ENCODE measurements around the gene USP6NL. TPM values are rescaled to one million over a fixed set of nuclear protein-coding genes. Genes with fewer than 3 reads are reported as not detected.

Gene USP6NL
- total RNA-seq, 1 experiment from 2014 or later: 24.6 TPM

DNA sequence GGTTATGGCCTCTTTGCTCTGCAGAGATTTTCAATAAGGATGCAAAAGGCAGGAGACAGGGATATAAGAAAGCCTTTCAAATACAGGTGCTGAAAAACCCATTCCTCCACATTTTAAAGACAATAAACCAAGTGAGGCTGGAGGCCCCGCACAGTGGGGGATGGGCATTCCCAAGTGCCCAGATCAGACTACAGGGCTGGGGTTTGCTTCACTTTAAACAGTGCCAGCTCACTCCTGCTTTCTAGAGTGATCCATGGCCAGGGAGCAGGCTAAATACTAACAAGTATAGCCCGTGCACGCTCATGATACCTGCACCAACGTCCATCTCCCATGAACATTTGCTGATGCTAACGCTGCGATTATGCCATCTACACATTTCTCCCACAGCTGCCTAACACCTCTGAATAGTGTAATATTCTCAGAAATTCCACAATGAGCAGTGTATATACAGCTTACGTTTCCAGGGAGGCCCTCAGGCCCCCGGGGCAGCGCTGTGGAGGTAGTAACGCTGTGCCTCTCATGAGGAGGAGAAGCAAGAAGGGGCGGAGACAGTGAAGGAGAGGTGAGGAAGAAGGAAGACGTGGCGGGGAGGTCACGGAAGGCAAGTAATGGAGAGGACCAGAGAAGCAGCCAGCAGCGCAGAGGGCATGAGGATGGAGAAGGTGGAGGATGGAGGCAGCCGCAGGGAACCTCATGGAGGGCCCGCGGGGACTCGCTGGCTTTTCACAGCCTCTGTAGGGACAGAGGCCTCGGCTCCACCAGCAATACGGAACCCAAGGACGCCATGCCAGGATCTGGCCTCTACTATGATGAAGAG lies 141.7 kb downstream of the USP6NL start:
- Histone ChIP-seq H3K9ac (ENCODE audit: low read length) (no peak overlapping the region), H3K4me2 (ENCODE audit: low read length) (no peak overlapping the region), H4K20me1 (ENCODE audit: insufficient read depth) (0 out of 2 replicates have a peak, but pooled peaks cover 3% of the 10 kb centered on the region), H3K9me3 (ENCODE audit: control insufficient read depth in 1 of 2, insufficient read depth in 1 of 2, low read depth in 1 of 2, low read length in 2 of 2) (no peaks in the 10 kb centered on the region), H3K36me3 (ENCODE audit: control insufficient read depth in 1 of 2, insufficient read depth in 2 of 2, low read length in 2 of 2) (peaks cover 0 to 4% of the 10 kb centered on the region in 2 experiments; a peak in 1 of 4 replicates), H3K4me3 (replicated peaks in 1 of 2; ENCODE audit: low read depth in 1 of 2, low read length in 2 of 2) (no peak overlapping the region), H3K27ac (ENCODE audit: low read depth, low read length) (no peak overlapping the region), H2AFZ (ENCODE audit: low read depth, low read length, poor library complexity, severe bottlenecking) (no peak overlapping the region), H3K4me1 (ENCODE audit: control insufficient read depth in 1 of 2, insufficient read depth in 2 of 2, low read length in 2 of 2) (no peaks in the 10 kb centered on the region), H3K9me2 (ENCODE audit: insufficient read depth) (no peaks in the 10 kb centered on the region), H3K79me2 (ENCODE audit: insufficient read depth, low read length) (no peaks in the 10 kb centered on the region), H3K27me3 (ENCODE audit: insufficient read depth, low read length) (no peaks in the 10 kb centered on the region)
- BruUV-seq (replicated peaks): no TSS peak
- TF ChIP-seq EZH2phosphoT487 (IDR thresholded peaks at IDR 0.05; ENCODE audit: borderline replicate concordance) (no peak), RAD21 (IDR thresholded peaks at IDR 0.05; ENCODE audit: low read depth) (no peak), TCF7L2 (IDR thresholded peaks at IDR 0.05; ENCODE audit: borderline replicate concordance, extremely low read depth, insufficient read depth, insufficient read length) (no peak), SRF (IDR thresholded peaks at IDR 0.05; ENCODE audit: low read depth) (no peak), ELF1 (IDR thresholded peaks at IDR 0.05; ENCODE audit: borderline replicate concordance, low read depth) (no peak), CBX3 (IDR thresholded peaks at IDR 0.05; ENCODE audit: low read depth) (no peak), JUND (IDR thresholded peaks at IDR 0.05) (no peak), ZFX (IDR thresholded peaks at IDR 0.05) (no peak), CEBPB (IDR thresholded peaks at IDR 0.05; ENCODE audit: low read depth) (no peak), POLR2AphosphoS5 (IDR thresholded peaks at IDR 0.05; ENCODE audit: low read depth, low read length) (no peak)
- TF ChIP-seq, protein P1, sequence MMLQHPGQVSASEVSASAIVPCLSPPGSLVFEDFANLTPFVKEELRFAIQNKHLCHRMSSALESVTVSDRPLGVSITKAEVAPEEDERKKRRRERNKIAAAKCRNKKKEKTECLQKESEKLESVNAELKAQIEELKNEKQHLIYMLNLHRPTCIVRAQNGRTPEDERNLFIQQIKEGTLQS (IDR thresholded peaks at IDR 0.05): no peak
- TF ChIP-seq, protein P2, sequence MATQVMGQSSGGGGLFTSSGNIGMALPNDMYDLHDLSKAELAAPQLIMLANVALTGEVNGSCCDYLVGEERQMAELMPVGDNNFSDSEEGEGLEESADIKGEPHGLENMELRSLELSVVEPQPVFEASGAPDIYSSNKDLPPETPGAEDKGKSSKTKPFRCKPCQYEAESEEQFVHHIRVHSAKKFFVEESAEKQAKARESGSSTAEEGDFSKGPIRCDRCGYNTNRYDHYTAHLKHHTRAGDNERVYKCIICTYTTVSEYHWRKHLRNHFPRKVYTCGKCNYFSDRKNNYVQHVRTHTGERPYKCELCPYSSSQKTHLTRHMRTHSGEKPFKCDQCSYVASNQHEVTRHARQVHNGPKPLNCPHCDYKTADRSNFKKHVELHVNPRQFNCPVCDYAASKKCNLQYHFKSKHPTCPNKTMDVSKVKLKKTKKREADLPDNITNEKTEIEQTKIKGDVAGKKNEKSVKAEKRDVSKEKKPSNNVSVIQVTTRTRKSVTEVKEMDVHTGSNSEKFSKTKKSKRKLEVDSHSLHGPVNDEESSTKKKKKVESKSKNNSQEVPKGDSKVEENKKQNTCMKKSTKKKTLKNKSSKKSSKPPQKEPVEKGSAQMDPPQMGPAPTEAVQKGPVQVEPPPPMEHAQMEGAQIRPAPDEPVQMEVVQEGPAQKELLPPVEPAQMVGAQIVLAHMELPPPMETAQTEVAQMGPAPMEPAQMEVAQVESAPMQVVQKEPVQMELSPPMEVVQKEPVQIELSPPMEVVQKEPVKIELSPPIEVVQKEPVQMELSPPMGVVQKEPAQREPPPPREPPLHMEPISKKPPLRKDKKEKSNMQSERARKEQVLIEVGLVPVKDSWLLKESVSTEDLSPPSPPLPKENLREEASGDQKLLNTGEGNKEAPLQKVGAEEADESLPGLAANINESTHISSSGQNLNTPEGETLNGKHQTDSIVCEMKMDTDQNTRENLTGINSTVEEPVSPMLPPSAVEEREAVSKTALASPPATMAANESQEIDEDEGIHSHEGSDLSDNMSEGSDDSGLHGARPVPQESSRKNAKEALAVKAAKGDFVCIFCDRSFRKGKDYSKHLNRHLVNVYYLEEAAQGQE (IDR thresholded peaks at IDR 0.05; ENCODE audit: low read depth): no peak
- POLR2A ChIA-PET: no interaction called here
- RAD21 ChIA-PET (ENCODE audit: low non-redundant PET in 1 of 2, low total read pairs in 2 of 2, uncharacterized antibody in 2 of 2, unreplicated experiment in 2 of 2): no interaction called here
- intact Hi-C loops (cut with micrococcal nuclease): no loop called here
- CTCF ChIA-PET: no interaction called here
- no peak for ATAC-seq
- DNase-seq (ENCODE audit: low read depth, low spot score): no peak
